Stimulated activated CD4-positive, alpha-beta T cell treated with anti-CD3 and anti-CD28 coated beads, Interleukin-1b, Interleukin-23, amount 100 ng/mL, for 48 hours (primary cell): Measurements from ENCODE around the gene TAF10.

Experiments
- DNase-seq: peaks from one replicate; pipeline ENCODE4 v3.0.0-alpha.2; 2020

The TAF10 gene

DNA sequence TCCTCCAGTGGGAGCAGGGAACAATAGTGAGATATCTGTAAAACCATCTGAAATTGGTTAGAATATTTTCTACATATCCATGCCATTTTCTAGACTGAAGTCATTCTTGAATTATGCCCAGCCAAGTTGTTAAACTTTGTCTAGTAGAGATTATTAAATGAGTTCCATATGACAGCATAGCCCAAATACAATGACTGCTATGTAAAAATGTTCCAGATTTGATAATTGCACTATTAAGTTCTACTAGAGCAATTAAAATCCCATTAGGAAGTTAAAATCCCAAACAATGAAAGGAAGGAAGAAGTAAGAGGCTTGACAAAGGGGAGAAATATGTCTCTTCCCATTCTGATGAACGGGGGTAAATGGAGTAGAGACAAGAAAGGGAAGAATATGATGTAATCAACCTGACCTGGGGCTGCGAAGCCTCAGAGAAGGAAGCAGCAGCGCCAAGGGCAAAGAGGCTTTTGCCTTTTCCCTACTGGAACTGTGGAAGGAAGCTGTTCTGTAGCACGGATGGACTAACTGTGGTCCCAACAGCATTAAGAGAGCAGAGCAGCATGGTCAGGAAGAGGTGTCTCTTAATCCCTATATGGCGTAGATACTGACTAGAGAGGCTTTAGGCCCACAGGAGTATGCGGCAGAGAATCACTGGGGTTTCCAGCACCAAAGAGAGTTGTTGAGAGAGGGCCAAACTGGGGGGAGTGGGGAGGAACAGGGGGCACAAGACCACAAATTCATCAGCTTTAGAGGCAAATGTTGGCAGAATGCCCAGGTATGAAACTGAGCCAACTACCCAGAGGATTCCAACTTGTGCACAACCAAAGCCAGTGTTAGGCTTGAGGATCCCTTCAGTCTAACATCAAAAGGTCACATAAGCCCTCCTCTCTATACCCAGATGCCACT, 35.3 kb downstream of the TAF10 start:
- DNase-seq = no peak

DNA sequence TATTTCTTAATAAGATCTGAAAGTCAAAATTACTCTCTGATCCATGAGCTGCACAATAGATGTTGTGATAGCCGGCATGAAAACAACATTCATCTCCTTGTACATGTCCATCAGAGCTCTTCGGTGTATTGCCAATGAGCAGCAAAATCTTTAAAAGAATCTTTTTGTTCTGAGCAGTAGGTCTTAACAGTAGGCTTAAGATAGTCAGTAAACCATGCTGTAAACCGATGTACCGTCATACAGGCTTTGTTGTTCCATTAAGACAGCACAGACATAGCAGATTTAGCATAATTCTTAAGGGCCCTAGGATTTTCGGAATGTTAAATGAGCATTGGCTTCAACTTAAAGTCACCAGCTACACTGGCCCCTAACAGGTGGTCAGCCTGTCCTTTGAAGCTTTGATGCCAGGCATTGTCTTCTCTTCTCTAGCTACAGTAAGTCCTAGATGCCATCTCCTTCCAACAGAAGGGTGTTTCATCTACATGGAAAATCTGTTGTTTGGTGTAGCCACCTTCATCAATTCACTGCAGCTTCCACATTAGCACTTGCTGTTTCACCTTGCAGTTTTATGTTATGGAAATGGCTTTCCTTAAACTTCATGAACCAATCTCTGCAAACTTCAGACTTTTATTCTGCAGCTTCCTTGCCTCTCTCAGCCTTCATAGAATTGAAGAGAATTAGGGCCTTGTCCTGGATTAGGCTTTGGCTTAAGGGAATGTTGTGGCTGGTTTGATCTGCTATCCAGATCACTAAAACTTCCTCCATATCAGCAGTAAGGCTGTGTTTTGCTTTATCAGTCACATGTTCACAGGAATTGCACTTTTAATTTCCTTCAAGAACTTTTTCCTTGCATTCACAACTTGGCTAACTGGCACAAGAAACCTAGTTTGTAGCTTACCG, 37.0 kb downstream of the TAF10 start:
- no peak for DNase-seq

DNA sequence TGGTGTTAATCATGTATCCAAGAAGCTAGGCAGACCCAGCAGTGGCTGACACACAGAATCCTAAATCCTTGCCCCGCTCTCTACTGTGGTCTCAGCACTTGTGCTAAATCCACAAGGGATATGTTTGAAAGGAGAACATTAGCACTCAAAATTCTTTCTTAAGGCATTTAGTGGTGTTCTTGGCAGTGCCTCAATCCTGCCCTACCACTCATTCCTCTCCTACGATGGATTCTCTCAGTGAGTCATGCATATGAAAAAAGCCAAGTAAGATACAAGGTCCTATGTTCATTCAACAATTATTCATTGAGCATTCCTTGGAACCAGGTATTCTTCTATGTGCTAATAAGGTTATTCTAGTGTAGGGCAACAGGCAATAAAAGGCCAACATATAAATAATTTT, 39.8 kb downstream of the TAF10 start:
- DNase-seq = no peak

DNA sequence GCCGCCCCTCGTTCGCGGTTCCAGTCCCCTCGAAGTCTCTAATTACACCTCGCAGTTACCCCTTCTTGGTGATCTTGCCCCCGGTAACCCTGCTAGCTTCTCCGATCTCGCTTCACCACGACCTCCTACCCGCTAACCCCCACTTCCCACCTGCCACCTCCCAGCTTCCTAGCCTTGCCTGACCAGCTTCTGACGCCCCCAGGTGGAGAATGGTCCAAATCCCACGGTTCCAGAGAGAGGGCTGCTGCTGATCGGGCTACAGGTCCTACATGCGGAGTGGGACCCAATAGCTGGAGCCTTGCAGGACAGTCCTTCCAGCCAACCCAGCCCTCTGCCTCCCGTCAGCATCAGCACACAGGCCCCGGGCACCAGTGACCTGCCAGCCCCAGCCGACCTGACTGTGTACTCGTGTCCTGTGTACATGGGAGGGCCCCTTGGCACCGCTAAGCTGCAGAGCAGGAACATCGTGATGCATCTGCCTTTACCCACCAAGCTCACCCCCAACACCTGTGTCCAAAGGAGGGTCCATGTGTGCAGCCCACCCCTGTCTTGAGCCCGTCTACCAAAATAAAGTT, 40.5 kb downstream of the TAF10 start:
- no peak for DNase-seq

DNA sequence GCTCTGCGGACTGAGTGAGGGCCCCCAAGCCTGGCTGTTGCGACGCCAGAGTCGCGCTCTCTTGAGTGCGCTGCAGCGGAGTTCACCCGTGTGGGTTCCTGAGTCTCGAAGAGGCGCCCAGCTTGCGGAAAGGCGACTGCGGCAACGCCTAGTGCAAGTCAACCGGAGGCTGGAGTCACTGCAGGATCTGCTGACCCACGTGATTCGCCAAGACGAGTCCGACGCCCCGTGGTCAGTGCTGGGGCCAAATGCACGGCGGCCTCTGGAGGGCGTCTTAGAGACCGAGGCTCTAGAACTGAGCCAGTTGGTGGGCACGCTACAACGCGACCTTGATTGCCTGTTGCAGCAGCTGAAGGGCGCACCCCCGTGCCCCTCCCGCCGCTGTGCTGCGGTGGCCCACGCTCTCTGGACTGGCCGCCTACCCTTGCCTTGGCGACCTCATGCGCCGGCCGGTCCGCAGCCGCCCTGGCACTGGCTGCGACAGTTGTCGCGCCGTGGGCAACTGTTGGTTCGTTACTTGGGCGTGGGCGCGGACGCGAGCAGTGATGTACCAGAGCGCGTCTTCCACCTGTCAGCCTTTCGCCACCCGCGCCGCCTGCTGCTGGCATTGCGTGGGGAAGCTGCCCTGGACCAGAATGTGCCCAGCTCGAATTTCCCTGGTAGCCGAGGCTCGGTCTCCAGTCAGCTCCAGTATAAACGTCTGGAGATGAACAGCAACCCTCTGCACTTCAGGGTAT, 41.2 kb downstream of the TAF10 start:
- no peak for DNase-seq

DNA sequence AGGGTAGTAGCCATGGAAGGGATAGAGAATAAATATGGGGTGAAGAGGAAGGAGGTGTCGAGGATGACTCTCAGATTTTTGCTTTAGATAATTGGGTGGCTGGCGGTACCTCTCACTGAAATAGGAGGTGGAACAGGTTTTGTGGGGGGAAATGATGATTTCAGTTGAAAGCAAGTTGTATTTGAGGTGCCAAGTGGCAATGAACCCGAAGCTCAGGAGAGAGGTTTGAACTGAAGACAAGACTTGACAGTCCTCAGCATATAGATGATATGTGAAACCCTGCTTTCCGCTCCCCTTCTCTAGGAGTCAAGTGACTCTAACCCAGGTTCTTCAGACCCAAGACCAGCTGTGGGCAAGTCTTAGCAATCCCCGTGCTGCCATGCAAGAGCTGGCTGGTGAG, 42.3 kb downstream of the TAF10 start:
- DNase-seq = no peak

DNA sequence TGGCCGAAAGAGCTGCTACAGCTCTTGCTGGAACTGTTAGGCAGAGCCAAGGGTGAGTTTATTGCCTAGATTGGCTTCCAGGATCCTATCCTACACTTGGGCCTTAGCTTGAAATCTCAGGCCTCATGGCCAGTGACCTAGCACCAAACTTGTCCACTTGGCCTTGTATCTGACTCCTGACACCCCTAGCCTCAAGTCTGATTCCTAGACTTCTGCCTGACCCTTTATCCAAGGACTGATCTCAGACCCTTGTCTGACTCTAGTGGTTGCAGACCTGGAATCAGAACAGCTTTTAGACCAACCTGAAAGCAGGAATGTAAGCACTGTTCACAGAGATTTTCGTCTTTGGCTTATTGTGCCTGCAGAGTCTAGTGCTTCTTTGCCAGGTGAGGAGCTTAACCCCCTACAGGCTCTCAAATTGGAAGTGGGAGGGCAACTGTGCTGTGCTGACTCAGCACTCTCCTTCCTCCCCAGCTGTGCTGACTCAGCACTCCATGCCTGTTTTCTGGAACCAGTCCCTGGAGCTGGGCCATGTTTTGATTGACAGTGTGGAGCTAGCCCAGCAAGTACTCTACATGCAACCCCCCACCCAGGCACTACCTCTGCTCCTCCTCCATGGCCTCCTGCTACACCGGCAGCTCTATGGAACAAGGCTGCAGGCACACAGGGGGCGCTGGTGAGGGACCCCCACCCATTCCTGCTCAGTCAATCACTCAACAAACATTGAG, 43.7 kb downstream of the TAF10 start:
- DNase-seq = no peak

DNA sequence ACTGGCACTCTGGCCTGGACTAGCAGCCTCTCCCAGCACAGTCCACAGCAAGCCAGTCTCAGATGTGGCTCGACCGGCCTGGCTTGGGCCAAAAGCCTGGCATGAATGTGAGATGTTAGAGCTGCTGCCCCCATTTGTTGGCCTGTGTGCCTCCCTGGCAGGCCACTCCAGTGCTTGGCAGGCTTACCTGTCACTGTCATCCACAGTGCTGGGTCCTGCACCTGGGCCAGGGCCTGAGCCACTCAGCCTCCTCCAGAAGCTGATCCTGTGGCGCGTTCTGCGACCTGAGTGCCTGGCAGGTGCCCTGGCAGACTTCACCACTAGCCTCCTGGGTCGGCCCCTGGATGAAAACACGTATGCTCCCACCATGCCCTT, 44.7 kb downstream of the TAF10 start:
- no peak for DNase-seq

DNA sequence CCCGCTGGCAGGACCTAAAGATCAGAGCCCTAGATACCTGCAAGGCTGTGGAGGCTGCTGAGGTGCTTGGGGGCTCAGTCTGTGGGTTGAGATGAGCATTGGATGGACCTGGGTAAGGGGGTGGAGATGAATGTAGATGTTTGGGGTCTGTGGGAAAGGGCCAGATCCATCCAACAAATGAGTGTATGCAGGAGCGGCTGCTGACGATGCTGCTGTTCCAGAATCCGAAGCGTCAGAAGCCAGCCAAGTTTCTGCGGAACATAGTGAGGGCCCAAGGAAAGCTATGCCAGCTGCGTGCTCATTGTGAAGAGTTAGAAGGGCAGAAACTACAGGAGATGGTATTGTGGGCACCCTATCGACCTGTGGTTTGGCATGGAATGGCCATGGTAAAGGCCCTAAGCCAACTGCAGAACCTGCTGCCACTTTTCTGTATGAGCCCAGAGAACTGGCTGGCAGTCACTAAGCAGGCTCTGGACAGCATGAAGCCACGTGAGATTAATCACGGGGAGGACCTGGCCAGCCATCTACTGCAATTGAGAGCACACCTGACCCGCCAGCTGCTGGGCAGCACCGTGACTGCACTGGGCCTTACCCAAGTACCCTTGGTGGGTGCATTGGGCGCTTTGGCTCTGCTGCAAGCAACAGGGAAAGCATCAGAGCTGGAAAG, 45.2 kb downstream of the TAF10 start:
- DNase-seq = no peak

DNA sequence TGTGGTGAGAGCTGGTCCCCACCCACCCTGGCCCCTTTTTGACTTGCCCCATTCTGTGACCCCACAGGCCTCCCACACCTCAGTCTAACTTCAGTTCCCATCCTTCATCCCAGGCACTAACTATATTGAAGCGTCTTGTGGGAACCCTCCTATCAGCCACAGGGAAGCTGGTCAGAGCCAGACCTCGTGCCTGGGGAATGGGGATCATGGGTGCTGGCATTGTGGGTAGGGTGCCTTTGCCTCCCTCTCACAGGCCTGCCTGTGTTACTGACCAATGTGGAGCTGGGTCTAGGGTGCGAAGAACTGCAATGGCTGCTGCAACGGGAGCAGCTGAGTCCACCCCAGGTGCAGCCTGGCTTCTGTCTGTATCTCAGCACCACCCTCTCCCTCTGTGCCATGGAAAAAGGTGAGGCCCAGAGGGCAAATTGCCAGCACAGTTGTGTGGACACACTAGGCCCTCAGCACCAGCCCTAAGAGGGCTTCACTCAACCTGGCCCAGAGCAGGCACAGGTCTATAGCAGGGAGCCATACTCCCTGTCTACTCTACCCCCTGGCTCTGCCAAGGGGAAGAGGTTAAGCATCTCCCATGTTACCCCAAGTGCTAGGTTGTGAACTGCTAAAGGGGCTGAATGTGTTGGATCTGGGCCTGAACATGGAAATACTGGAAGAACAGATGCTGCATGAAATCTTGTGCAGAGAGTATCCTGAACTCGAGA, 45.9 kb downstream of the TAF10 start:
- DNase-seq = no peak

DNA sequence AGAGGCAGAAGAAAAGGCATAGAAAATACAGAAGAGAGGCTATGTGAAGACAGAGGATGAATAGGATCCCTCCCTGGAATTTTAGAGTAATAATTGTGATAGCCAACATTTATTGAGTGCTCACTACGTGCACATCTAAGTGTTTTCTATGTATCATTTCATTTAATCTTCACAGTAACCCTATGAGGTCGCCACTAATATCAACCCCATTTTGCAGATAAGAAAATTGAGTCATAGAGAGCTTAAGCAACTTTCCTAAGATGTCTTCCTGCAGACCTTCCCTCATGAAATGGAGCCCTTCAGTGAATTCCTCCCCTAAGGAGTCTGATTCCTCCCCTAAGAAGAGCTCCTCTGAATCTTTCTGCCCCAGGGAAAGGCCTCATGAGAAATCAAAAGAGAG, 46.7 kb downstream of the TAF10 start:
- no peak for DNase-seq

DNA sequence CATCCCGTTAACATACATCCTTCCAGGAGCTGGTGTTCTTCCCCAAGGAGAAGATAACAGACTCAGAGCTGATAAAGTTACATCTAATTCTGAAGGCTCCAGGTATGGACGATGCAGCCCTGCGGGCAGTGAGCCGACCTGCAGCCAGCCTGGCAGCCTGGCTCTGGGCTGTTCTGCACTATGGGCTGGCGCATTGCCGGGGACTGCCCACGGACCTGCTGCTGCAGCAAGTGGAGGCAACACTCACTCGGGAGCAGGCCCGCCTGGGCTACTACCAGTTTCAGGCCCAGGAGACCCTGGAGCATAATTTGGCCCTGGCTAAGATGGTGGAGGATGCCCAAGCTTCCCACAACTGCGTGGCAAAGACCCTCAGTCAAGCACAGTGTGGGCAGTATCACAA, 48.3 kb downstream of the TAF10 start:
- DNase-seq = no peak

DNA sequence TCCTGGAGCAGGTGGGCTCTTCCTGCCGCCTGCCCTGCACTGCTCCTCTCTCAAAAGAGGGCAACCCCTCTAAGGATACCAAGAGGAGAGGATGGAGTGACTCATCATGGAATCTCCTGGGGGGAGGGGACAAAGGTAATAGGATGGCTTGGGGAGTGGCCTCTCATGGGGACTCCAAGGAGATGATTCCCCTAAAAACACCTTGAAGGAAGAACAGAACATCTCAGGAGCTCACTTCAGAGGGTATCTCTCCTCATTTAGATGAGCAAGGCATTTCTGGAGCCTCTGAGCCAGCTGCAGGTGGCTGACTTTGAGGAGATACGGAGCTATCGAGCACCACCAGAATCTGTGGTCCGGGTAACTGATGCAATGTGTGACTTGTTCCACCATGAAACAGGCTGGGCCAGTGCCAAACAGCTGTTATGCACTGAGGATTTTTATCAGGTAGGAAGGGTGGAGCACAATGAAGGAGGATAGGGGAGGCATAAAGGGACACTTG, 48.8 kb downstream of the TAF10 start:
- DNase-seq = no peak

DNA sequence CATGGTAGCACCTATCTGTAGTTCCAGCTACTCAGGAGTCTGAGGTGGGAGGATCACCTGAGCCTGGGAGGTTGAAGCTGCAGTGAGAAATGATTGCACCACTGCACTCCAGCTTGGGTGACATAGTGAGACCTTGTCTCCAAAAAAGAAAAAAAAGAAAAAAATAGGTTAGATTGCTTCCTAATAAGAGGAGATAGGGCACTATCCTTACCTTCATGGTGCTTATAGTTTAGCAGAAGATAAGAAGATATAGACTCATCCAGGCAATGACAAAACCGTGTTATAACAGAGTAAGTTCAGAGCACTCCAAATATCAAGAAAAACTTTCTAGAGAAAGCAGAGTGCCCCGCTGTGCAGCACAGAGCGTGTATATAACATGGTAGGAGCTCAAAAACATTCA, 50.7 kb downstream of the TAF10 start:
- DNase-seq = no peak
